Stimulated activated CD8-positive, alpha-beta memory T cell treated with anti-CD3 and anti-CD28 coated beads, Interleukin-7, amount 100 ng/mL, for 4 hours (primary cell): ENCODE measurements around the gene JAZF1.
A peak's percentile ranks its signal among the peaks of the same experiment; 100 is the strongest.

Experiments
- DNase-seq, 2 donors: peaks; one replicate each; pipeline ENCODE4 v3.0.0-alpha.2; 2020; ENCODE audit warnings: low read depth in 2 of 2

The JAZF1 gene

GRCh38 chr7:28075674-28076358 lies 104.8 kb downstream of the JAZF1 start:
- no peak for DNase-seq

GRCh38 chr7:28072876-28073514 lies 107.6 kb downstream of the JAZF1 start:
- no peak for DNase-seq

GRCh38 chr7:28071570-28071969 lies 109.0 kb downstream of the JAZF1 start:
- no peak for DNase-seq

DNA sequence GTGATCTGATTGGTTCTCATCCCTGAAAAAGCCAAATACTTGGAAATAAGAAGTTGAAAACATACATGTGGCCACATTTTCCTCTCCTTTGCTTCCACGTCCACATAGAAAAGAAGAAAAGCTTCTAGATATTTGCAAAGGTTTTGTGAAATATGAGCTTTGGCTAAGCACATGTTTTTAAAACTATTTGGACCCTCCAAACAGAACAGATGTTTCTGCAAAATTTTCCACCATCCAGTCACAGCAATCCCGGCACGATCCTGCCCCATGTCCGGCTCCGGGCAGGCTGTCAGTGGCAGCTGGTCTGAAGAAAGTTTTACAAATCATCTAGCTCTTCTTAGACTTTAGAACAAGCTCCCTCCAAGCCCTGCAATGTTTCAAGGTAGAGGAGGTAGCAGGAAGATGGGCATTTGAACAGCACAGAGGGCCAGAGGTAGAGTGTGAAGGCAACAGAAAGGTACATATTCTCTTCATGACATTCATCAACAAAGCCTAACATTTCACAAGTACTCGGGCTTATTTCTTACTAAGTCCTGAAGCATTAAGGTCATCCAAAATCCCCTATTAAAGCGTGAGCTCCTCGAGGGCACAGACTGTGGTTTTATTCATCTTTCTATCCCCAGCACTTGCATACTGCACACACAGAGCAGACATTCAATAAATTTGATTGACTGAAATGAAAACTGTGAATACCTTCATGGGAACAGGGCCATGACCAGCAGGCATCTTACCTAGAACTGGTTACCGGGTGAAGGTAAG lies 110.1 kb downstream of the JAZF1 start:
- DNase-seq = no peak

DNA sequence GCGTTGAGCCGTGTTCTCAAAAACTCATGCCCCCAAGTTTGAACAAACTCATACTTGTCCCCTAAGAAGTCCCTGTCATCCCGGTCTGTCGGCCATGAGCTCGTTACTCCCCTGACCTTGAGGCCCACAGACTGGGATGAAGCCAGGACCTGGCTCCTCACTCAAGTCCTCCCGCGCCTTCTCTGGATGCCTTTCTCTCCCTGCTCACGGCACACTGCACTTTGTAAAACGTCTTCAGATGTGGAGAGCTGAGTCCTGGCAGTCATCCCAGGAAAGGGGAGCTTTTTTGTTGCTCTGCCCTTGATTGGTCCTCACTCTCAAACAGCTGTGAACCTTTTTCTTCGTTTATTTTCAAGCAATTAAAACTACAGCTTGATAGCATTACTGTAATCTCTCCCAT lies 110.8 kb downstream of the JAZF1 start:
- DNase-seq = no peak

DNA sequence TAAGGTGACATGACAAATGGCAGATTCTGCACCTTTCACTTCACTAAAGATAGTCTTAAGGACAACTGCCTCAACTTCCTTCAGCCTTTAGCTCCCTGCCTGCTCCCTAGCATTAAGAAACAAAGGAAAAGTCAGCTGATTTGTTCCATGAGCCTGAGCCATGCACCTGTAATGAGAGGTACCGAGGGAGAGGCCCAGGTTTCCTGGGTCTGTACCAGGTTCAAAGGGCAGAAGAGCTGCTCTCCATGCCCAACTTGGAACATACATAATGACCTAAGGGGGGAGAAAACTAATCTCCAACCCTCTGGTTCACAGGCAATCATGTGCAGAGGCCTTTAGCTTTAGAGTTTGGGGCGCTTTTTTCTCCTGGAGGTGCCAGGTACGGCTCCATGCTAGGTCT lies 111.2 kb downstream of the JAZF1 start:
- no peak for DNase-seq

GRCh38 chr7:28068811-28069216 lies 111.8 kb downstream of the JAZF1 start:
- DNase-seq = no peak

DNA sequence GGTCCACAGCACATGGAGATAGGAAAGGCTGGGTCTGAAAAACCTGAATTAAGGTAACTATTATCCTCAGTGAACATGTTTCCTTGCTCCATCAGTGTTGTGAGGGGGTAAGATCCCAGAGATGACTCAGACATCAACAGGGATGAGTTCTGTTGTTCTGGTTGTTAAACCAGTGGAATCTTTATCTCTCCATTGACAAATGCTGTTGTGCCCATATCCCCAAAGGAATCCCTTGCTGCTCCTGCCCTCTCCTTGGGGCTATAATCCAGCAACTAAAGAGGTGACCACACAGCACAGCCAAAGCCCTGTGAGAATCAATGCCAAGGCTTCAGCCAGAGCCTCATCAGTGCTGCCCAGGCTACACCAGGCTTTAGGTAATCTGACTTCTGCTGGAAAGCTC lies 113.4 kb downstream of the JAZF1 start:
- DNase-seq = no peak

DNA sequence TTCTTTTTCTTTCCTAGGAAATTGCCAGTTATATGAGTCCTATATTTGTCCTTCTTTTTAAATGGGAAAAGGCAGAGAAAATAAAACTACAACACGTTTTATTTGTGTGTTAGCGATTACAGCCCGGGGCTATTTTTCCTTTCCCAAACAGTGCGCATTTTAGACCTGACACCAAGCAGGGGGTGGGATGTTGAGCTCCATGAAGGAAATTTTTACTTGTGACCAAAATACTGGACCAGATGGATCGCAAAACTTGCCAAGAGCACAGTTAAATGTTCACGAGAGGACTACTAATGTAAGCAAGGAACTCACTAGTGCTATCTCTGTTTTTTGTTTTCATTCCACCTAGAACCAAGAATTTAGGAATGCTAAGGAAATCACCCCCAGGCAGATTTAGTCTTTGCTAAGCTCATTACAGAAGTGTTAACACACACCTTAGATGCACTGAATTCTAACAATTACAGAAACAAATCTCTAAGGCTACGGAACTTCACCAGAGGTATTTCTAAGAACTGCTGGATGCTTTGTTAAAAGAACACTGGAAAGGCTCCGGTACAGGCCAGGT lies 114.8 kb downstream of the JAZF1 start:
- no peak for DNase-seq

DNA sequence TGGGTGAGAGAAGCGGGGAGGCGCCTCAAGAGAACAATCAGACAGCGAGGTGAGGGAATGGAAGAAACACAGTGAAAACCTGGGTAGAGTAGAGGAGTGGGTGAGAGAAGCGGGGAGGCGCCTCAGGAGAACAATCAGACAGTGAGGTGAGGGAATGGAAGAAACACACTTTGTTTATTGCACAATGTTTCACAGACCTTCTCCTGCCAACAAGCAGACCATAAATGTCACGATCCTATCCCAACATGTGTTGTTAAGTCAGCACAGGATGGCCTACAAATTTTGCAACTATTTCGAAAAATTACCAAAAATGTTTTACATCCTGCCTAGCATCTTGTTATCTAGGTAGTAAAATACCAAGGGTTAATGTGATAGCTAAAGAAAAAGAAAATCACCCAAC lies 115.3 kb downstream of the JAZF1 start:
- DNase-seq = no peak

- no peak for DNase-seq
Observed at GRCh38 chr7:28064437-28064836, 116.2 kb downstream of the JAZF1 start.

DNA sequence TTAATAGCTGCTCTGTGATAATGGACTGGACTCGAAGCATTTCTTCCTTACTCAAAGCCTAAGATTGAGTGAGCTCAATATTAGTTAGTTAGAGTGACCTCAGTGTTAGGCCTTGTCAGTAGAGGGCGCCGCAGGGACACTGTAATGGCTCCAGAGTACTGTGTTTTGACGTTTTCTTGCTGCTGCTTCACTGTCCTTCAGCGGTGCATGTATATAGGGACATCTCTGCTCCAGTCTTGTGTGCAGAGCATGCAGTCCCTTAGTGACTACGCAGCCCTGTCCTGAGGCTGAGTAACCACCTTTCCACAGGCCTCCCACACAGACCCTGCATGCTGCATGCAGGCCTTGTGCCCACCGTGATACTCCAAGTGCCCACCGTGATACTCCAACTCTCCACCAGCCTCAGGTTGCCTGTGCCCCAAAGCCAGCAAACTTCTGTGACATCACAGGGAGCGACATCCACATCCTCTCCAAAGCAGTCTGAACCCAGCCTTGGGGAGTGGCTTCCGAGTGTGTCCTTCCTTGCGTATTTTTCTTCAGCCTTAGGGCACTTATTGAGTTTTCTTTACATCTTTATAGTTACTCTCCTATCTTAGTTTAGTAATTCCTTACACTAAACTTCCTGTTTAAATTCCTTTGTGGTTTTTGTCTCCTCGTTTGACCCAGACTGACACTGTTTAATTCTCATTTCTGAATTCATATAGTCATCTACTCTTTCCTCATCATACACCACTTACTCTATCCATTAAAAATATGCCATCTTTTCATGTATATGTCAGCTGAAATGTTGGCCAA lies 118.2 kb downstream of the JAZF1 start:
- peak in 1 of 2 donors; percentile 13 for DNase-seq

GRCh38 chr7:28061824-28062196 lies 118.8 kb downstream of the JAZF1 start:
- no peak for DNase-seq

GRCh38 chr7:28060371-28060950 lies 120.1 kb downstream of the JAZF1 start:
- DNase-seq = no peak

DNA sequence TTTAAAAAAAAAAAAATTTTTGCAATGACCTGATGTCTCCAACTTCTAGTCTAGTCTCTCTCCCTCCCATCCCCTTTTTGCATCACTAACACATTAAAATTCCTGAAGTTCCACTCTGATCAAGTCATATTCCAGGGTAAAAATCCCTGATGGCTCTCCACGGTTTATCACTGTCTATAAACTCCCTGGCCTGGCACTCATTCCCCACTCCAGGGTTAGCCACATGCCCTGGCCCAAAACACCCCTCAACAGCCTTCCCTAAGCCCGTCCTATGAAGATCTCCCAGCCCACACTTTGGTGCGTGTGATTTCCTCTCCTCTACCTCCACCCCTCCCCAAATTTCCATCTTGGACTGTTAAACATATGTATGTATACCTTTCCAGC lies 125.4 kb downstream of the JAZF1 start:
- no peak for DNase-seq

DNA sequence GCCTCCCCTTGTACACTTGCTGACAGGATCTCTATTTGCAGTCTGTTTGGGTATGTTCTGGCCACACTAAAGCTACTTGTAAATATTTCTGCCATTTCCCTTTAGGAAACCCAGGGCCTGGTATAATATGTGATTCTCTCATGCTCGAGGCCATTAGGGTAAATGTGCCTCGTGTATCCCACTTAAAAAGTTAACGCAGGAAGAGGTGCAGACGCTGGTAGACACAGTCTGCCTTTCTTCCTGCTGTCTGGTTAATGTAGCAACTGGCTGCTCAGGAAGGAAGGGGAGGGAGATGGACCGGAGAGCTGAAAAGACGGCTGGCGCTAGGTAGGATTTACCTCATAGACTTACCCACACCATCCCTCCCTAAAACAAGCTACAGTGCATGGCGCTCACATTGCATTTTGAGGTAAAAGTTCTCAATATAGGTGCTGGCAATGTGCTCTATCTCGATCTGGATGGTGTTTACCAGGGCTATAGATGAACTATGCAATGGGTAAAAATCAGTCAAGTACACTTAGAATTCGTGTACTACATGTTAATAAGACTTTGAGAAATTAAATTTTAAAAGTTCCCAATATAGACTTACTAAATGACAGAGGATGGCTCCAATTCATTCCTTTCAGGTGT lies 125.9 kb downstream of the JAZF1 start:
- no peak for DNase-seq

GRCh38 chr7:28052933-28053332 lies 127.7 kb downstream of the JAZF1 start:
- no peak for DNase-seq

GRCh38 chr7:28048694-28049093 lies 131.9 kb downstream of the JAZF1 start:
- DNase-seq = no peak

- no peak for DNase-seq
Observed at GRCh38 chr7:28046035-28046434, 134.6 kb downstream of the JAZF1 start.

DNA sequence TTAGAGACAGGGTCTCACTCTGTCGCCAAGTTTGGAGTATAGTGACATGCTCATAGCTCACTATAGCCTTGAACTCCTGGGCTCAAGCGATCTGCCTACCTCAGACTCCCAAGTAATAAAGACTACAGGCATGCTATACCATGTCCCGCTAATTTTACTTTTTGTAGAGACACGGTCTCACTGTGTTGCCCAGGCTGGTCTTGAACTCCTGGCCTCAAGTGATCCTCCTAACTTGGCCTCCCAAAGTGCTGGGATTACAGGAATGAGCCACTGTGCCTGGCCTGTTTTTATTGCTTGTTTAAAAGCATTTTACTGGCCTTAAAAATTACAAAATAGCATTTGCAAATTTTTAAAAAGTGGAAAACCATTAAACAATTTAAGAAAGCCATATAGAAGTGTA lies 135.0 kb downstream of the JAZF1 start:
- no peak for DNase-seq

GRCh38 chr7:28044825-28045224 lies 135.8 kb downstream of the JAZF1 start:
- no peak for DNase-seq
